ENCODE results near the gene UCK1. TPM values are rescaled to one million over a fixed set of nuclear protein-coding genes. Genes with fewer than 3 reads are reported as not detected.

The UCK1 gene
- total RNA-seq, 2 donors from 2014 or later: 21.2 to 37.8 TPM

- no peaks in the 10 kb centered on the region for H3K9me3 ChIP-seq
- no peak for DNase-seq (ENCODE audit: low spot score)
- no peaks in the 10 kb centered on the region for H3K27me3 ChIP-seq
- H3K4me1 ChIP-seq: peaks cover 0 to 23% of the 10 kb centered on the region in 2 donors
- H3K36me3 ChIP-seq: peaks cover 40% of the 10 kb centered on the region
- H3K4me3 ChIP-seq: no peak overlapping the region
- no peak overlapping the region for H3K27ac ChIP-seq
- TF ChIP-seq CTCF (IDR thresholded peaks at IDR 0.05): no peak
These were observed 30.7 kb downstream of the UCK1 start for GRCh38 chr9:131500377-131500776.

DNA sequence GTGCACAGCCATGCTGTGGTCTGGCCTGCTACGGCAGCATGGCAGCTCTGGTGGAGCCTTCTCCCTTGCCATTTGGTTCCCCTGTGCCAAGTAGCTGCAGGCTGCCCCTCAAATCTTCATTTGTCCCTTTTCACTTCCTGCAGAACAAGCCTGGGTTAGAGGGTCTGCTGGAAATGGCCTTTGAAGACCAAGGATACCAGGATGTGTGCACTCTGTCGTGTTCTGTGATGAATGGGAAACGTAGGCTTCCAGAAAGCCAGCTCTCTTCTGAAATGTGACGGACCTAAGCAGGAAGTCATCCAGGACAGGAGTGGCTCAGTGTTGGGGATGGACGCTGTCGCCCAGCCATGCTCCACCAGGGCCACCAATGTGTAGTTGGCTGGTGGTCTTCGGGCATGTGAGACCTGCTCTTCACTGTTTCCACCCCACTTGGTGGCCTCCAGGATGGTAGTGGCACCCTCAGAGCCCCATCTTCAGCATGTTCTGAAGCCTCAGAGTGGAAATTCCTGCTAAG is 31.8 kb downstream of the UCK1 start:
- Histone ChIP-seq H3K4me1 (peaks cover 0 to 21% of the 10 kb centered on the region in 2 donors), H3K4me3 (no peak overlapping the region), H3K36me3 (peaks cover 51% of the 10 kb centered on the region), H3K9me3 (no peaks in the 10 kb centered on the region), H3K27ac (no peak overlapping the region), H3K27me3 (no peaks in the 10 kb centered on the region)
- no peak for TF ChIP-seq CTCF (IDR thresholded peaks at IDR 0.05)
- DNase-seq (ENCODE audit: low spot score): no peak

- no peak for TF ChIP-seq CTCF (IDR thresholded peaks at IDR 0.05)
- H3K27me3 ChIP-seq: no peaks in the 10 kb centered on the region
- H3K36me3 ChIP-seq: peaks cover 75% of the 10 kb centered on the region
- no peaks in the 10 kb centered on the region for H3K9me3 ChIP-seq
- no peak overlapping the region for H3K27ac ChIP-seq
- DNase-seq (ENCODE audit: low spot score): no peak
- H3K4me3 ChIP-seq: no peak overlapping the region
- H3K4me1 ChIP-seq: peaks cover 0 to 6% of the 10 kb centered on the region in 2 donors
These were observed 34.1 kb downstream of the UCK1 start for GRCh38 chr9:131496844-131497405.

- no peak for TF ChIP-seq CTCF (IDR thresholded peaks at IDR 0.05)
- DNase-seq (ENCODE audit: low spot score): no peak
- H3K27ac ChIP-seq: no peak overlapping the region
These were observed 35.3 kb downstream of the UCK1 start for GRCh38 chr9:131495785-131496184.

GRCh38 chr9:131494296-131494870 is 36.7 kb downstream of the UCK1 start:
- DNase-seq (ENCODE audit: low spot score): no peak

More at GRCh38 chr9:131495785-131496184, 35.3 kb downstream of the UCK1 start:
- Histone ChIP-seq H3K27me3 (no peaks in the 10 kb centered on the region), H3K4me1 (no peaks in the 10 kb centered on the region), H3K4me3 (no peak overlapping the region), H3K9me3 (no peaks in the 10 kb centered on the region), H3K36me3 (peaks cover 86% of the 10 kb centered on the region)

More at GRCh38 chr9:131494296-131494870, 36.7 kb downstream of the UCK1 start:
- H3K9me3 ChIP-seq: no peaks in the 10 kb centered on the region
- H3K4me3 ChIP-seq: no peak overlapping the region
- no peak for TF ChIP-seq CTCF (IDR thresholded peaks at IDR 0.05)
- H3K27ac ChIP-seq: no peak overlapping the region
- H3K27me3 ChIP-seq: no peaks in the 10 kb centered on the region
- no peaks in the 10 kb centered on the region for H3K4me1 ChIP-seq
- H3K36me3 ChIP-seq: peaks cover 94% of the 10 kb centered on the region

All from right atrium auricular region (tissue), 2 donors.